ENCODE measurements around the gene RAB30. TPM values are rescaled to one million over a fixed set of nuclear protein-coding genes. Genes with fewer than 3 reads are reported as not detected.

Gene RAB30
- total and polyA plus RNA-seq, 2 donors (not counting 3 experiments of a cell fraction or from before 2014, with no cell fraction given) = 4.1 to 14.6 TPM

GRCh38 chr11:83019888-83020579, 51.7 kb downstream of the RAB30 start:
- BruUV-seq (replicated peaks) = no TSS peak
- Histone ChIP-seq H3K4me3 (replicated peaks in 1 of 3; ENCODE audit: insufficient read depth in 1 of 3, low read depth in 1 of 3, low read length in 3 of 3) (no peak overlapping the region), H2AFZ (ENCODE audit: low read depth, low read length) (no peak overlapping the region), H3K9me3 (replicated peaks; ENCODE audit: control insufficient read depth, insufficient read depth, low read length) (no peaks in the 10 kb centered on the region), H4K20me1 (replicated peaks; ENCODE audit: control insufficient read depth, extremely low read depth, insufficient read depth, low read length) (no peaks in the 10 kb centered on the region), H3K79me2 (ENCODE audit: control insufficient read depth, insufficient read depth, low read length) (no peaks in the 10 kb centered on the region), H3K9me1 (replicated peaks; ENCODE audit: control insufficient read depth, extremely low read depth, insufficient read depth, low read length) (no peaks in the 10 kb centered on the region), H3K4me2 (ENCODE audit: insufficient read depth, low read length) (no peak overlapping the region), H3K4me1 (ENCODE audit: control insufficient read depth, extremely low read depth, insufficient read depth, low read length) (no peaks in the 10 kb centered on the region), H3K27ac (ENCODE audit: insufficient read depth, low read depth, low read length) (no peak overlapping the region), H3K27me3 (ENCODE audit: control insufficient read depth in 2 of 2, insufficient read depth in 2 of 2, low read length in 2 of 2) (no peaks in the 10 kb centered on the region), H3K36me3 (ENCODE audit: control insufficient read depth in 2 of 2, extremely low read depth in 1 of 2, insufficient read depth in 2 of 2, low read length in 2 of 2) (no peaks in the 10 kb centered on the region), H3K9ac (replicated peaks; ENCODE audit: extremely low read depth, insufficient read depth, low read length) (no peak overlapping the region)
- TF ChIP-seq POLR2AphosphoS5 (IDR thresholded peaks at IDR 0.05; ENCODE audit: insufficient read depth, low read depth, low read length) (no peak), CTCF (IDR thresholded peaks at IDR 0.05; ENCODE audit: extremely low read depth in 1 of 2, insufficient read depth in 1 of 2, low read depth in 1 of 2, low read length in 2 of 2) (no peak), GATA2 (IDR thresholded peaks at IDR 0.05; ENCODE audit: insufficient read depth, insufficient read length, low read depth, low read length) (no peak), POLR2A (IDR thresholded peaks at IDR 0.05; ENCODE audit: low read depth, low read length) (no peak), JUN (IDR thresholded peaks at IDR 0.05; ENCODE audit: borderline replicate concordance, insufficient read depth, insufficient read length, low read depth) (no peak), FOS (IDR thresholded peaks at IDR 0.05; ENCODE audit: borderline replicate concordance, insufficient read depth, low read length) (no peak), EZH2 (IDR thresholded peaks at IDR 0.05; ENCODE audit: borderline replicate concordance, low read depth, low read length, severe bottlenecking) (no peak), MYC (IDR thresholded peaks at IDR 0.05; ENCODE audit: low read depth, low read length) (no peak), MAX (IDR thresholded peaks at IDR 0.05; ENCODE audit: insufficient read depth, insufficient read length) (no peak)
- intact Hi-C loops (cut with micrococcal nuclease) = no loop called here
- DNase-seq (ENCODE audit: low read depth, low spot score) (no peak), FAIRE-seq (no peak)
- ChIA-PET CTCF (interaction anchor here (1.0 to 1.7 kb wide), 3 partner anchors 13 to 27 kb away, joined by 4 to 5 read pairs (median 5); no protein-coding TSS in a partner anchor), POLR2A (no interaction called here)
- dilution Hi-C loops (cut with MboI; ENCODE audit: extremely low pct_ligation_motif_present, low sequenced_read_pairs) = no loop called here
